IgD-negative memory B cell (primary cell): ENCODE measurements around the gene ADGRF1. TPM values are rescaled to one million over a fixed set of nuclear protein-coding genes. Genes with fewer than 3 reads are reported as not detected.
A peak's percentile ranks its signal among the peaks of the same experiment; 100 is the strongest.
"Not testable (repeated sequence)": the region's sequence is repeated elsewhere in the genome, so short reads cannot be mapped to it uniquely, and the experiment has no call there.

Experiments used
- H3K27ac Mint-ChIP-seq, 3 donors: one replicate each; pipeline ENCODE4 v1.8.0; 2020 to 2022; ENCODE audit warnings: mild to moderate bottlenecking in 3 of 3, mixed read lengths in 3 of 3, moderate library complexity in 1 of 3
- H3K27me3 Mint-ChIP-seq: one replicate; pipeline ENCODE4 v1.8.0; 2021; ENCODE audit warnings: mixed read lengths
- H3K36me3 Mint-ChIP-seq: one replicate; pipeline ENCODE4 v1.8.0; 2020; ENCODE audit warnings: mild to moderate bottlenecking, mixed read lengths
- H3K4me1 Mint-ChIP-seq, 3 donors: one replicate each; pipeline ENCODE4 v1.8.0; 2020 to 2022; ENCODE audit warnings: mixed read lengths in 3 of 3, mild to moderate bottlenecking in 1 of 3
- H3K4me3 Mint-ChIP-seq, 4 donors: one replicate each; pipeline ENCODE4 v1.8.0; 2020 to 2022; ENCODE audit warnings: mild to moderate bottlenecking in 4 of 4, mixed read lengths in 4 of 4, moderate library complexity in 3 of 4
- H3K9me3 Mint-ChIP-seq, 3 donors: one replicate each; pipeline ENCODE4 v1.8.0; 2020 to 2021; ENCODE audit warnings: mixed read lengths in 3 of 3, mild to moderate bottlenecking in 1 of 3
- polyA plus RNA-seq: library from polyadenylated mRNA; unstranded; fragments of 300-500 nt; fragmentation: Illumina TruSeq; gene quantifications from one replicate; pipeline ENCODE4 v1.2.3, GENCODE V29; 2021

ADGRF1 gene
- polyA plus RNA-seq, result not detected

DNA sequence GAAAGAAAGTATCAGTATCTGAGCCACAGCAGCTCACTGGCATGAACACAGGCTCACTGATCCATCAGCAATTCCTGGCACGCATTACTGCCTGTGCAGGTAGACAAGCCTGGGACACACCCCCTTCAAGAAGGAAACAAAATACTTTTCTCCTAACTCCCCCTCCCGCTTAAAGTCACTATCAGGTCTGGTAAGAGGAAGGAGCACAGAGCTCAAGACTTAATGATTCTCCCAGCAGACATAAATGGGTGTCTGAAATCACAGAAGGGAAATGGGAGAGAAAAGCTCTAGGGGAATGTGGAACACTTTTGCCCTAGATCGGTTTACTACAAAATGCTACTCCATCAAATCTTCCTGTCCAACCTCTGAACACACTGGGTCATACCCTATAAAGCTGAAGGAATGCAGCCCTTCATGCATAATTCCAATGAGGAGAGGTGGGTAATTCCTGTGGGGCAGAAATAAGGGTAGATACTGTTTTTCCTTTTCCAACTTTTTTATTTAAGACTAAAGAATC, at the start of gene ADGRF1:
TSS of gene ADGRF1 (minus strand) at position 58 of the 517 bp plus-strand sequence. CDS start 13,271 bp downstream, outside the sequence.
- Mint-ChIP-seq H3K4me3 (no peak within 1 kb of the TSS), H3K27ac (no peak within 1 kb of the TSS), H3K9me3 (peaks cover 0 to 2% (median 0%) of the 10 kb centered on the region in 3 donors), H3K4me1 (no peaks in the 10 kb centered on the region), H3K36me3 (no peaks in the 10 kb centered on the region), H3K27me3 (peaks cover 12% of the 10 kb centered on the region)

DNA sequence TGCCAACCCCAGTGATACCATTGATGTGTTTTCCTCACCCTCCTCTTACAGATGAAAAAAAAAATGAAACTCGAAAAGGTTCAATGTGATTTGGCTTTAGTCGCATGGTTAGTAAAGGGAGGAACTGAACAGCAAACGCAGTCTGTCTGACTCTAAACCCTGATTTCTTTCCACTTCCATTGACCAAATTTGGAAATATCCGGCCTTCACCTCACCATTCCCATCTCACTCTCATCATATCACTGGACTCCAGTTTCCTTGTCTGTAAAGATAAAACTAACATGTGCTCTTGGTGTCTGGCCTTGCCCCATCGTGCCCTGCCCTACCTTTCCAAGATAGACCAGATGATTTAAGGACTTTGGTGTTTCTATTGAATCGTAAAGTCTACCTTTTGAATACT, 48.7 kb upstream of the ADGRF1 start:
- H3K27me3 Mint-ChIP-seq, result peaks cover 3% of the 10 kb centered on the region
- H3K4me3 Mint-ChIP-seq, result no peak overlapping the region
- H3K4me1 Mint-ChIP-seq, result no peaks in the 10 kb centered on the region
- H3K27ac Mint-ChIP-seq, result no peak overlapping the region
- H3K9me3 Mint-ChIP-seq, result peaks cover 0 to 4% (median 0%) of the 10 kb centered on the region in 3 donors
- H3K36me3 Mint-ChIP-seq, result no peaks in the 10 kb centered on the region

DNA sequence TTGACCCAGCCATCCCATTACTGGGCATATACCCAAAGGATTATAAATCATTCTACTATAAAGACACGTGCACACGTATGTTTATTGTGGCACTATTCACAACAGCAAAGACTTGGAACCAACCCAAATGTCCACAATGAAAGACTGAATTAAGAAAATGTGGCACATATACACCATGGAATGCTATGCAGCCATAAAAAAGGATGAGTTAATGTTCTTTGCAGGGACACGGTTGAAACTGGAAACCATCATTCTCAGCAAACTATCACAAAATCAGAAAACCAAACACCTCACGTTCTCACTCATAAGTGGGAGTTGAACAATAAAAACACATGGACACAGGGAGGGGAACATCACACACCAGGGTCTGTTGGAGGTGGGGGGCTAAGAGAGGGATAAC, 47.3 kb upstream of the ADGRF1 start:
- not testable (repeated sequence) for H3K36me3 Mint-ChIP-seq, H3K27me3 Mint-ChIP-seq, H3K4me1 Mint-ChIP-seq, H3K4me3 Mint-ChIP-seq, H3K9me3 Mint-ChIP-seq, H3K27ac Mint-ChIP-seq

DNA sequence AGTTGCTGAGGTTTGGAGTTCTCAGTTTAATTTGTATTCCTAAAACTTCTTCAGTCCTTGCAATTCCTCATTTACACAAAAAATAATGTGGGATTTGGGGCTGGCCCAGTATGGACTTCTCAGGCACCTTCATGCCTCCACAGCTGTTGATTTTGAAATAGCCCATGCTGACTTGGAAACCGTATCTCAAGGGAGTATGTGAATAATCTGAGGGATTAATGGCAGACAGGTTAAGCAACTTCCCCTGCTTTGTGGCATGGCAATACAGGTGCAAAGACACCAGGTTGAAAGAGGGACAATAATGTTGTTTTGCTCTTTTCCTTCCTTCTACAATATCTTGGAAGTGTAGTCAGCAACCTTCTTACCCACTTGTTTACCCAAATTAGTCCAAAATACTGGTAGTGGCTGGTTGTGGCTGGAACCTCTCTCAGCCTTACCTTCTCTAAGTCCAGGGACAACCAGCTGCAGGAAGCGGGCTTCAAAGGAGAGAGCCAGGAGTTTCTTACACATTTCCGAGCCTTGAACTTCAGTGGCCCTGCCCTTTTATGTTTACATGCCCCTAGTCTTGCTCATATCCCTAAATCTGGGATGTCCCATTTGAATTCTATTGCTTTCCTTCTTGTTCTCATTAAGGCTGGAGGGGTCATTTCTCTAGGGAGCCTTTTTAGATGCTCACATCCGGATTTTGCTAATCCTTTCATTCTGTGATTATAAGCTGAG, 44.1 kb upstream of the ADGRF1 start:
- Mint-ChIP-seq H3K4me1 (no peaks in the 10 kb centered on the region), H3K27ac (no peak overlapping the region), H3K36me3 (no peaks in the 10 kb centered on the region), H3K27me3 (peaks cover 8% of the 10 kb centered on the region), H3K4me3 (no peak overlapping the region), H3K9me3 (peaks cover 0 to 8% (median 0%) of the 10 kb centered on the region in 3 donors)

DNA sequence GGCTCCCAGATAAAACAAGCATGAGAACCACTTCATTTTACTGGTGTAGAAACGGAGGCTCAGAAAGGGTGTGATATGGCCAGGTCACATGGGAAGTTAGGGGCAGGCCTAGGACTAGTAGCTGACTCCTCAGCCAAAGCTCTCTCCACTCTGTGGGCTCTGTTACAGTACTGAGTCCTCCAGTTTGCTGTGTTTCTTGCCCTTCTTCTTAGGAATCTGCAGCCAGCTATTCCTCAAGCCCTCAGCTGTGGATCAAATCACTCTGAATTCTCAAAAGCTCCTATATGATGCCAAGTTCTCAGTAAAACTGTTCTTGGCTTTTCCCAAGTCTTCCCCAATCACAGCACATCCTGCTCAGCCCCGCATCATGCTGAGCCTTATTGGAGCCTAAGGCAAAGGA, 42.5 kb upstream of the ADGRF1 start:
- no peaks in the 10 kb centered on the region for H3K4me1 Mint-ChIP-seq
- peaks cover 0 to 8% (median 0%) of the 10 kb centered on the region in 3 donors for H3K9me3 Mint-ChIP-seq
- H3K4me3 Mint-ChIP-seq, result no peak overlapping the region
- H3K36me3 Mint-ChIP-seq, result no peaks in the 10 kb centered on the region
- no peak overlapping the region for H3K27ac Mint-ChIP-seq
- H3K27me3 Mint-ChIP-seq, result peaks cover 12% of the 10 kb centered on the region

DNA sequence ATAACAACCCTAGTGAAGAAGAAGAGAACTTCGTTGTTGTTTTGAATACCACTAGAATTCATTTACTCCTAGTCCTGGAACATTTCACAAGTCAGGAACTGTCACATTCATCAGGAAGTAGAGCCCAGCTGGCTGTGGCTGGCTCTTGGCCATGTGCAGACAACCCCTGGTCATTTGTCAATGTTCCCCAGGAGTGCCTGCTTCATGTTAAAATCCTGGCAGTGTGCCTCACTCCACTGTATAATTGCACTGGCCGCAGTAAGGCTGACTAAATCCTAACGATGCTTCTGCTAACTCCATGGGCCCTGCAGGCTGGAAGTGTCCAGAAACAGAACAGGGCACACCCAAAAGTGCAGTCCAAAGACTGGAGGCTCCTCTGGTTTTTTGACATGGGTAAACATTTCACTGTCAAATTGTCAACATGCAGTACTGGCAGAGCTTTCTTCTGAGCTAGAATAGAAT, 41.5 kb upstream of the ADGRF1 start:
- no peak overlapping the region for H3K4me3 Mint-ChIP-seq
- no peaks in the 10 kb centered on the region for H3K4me1 Mint-ChIP-seq
- no peak overlapping the region for H3K27ac Mint-ChIP-seq
- no peaks in the 10 kb centered on the region for H3K36me3 Mint-ChIP-seq
- peaks cover 12% of the 10 kb centered on the region for H3K27me3 Mint-ChIP-seq
- H3K9me3 Mint-ChIP-seq, result peaks cover 0 to 6% (median 0%) of the 10 kb centered on the region in 3 donors

DNA sequence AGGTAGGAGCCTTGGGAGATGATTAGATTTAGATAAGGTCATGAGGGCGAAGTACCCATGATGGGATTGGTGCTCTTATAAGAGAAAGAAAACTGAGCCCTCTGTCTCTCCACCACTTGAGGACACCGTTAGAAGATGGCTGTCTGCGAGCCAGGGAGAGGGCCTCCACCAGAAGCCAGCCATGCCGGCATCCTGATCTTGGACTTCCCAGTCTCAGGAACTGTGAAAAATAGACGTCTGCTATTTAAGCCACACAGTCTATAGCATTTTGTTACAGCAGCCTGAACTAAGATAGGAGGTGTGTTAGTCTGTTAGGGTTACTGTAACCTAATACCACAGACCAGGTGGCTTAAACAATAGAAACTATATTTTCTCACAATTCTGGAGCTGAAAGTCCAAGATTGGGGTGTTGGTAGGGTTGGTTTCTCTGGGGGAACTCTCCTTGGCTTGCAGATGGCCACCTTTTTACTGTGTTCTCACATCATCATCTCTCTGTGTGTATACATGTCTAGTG, 38.0 kb upstream of the ADGRF1 start:
- H3K27me3 Mint-ChIP-seq, result peaks cover 14% of the 10 kb centered on the region
- H3K4me3 Mint-ChIP-seq, result no peak overlapping the region
- peaks cover 0 to 4% (median 0%) of the 10 kb centered on the region in 3 donors for H3K9me3 Mint-ChIP-seq
- no peak overlapping the region for H3K27ac Mint-ChIP-seq
- no peaks in the 10 kb centered on the region for H3K36me3 Mint-ChIP-seq
- H3K4me1 Mint-ChIP-seq, result no peaks in the 10 kb centered on the region

DNA sequence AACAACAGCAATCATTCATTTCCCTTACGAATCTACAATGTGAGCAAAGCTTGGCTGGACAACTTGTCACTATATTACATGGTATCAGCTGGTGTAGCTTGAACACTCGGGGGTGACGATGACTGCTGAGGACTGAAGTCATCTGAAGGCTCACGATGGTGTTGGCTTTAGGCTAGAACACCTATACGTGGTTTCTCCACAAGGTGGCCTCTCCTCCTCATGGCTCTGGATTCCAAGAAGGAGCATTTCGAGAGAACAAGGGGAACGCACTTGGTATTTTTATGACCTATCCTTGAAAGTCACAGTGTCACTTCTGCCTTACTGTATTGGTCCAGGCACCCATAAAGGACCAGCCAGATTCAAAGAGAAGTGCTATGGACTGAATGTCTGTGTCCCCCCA, 37.5 kb upstream of the ADGRF1 start:
- Mint-ChIP-seq H3K27ac (no peak overlapping the region), H3K27me3 (peaks cover 14% of the 10 kb centered on the region), H3K4me1 (no peaks in the 10 kb centered on the region), H3K4me3 (no peak overlapping the region), H3K9me3 (peaks cover 0 to 1% (median 0%) of the 10 kb centered on the region in 3 donors), H3K36me3 (no peaks in the 10 kb centered on the region)

DNA sequence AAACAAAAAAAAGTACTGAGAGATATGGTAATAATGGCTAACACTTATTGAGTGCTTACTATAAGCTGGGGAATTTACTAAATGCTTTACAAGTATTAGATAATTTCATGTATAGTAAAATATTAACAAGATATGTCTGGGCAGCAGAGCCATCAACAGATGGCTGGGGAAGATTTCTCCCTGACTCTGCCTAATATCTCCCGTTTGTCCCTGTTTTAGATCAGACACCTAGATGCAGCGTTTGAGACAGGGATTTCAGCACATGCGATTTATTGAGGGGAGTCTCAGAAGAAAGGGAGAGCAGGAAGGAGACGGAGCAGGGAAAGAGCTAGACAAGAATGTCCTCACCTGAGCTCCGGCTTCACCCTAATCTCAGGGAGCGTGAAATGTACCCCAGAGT, 36.9 kb upstream of the ADGRF1 start:
- Mint-ChIP-seq H3K27ac (no peak overlapping the region), H3K36me3 (no peaks in the 10 kb centered on the region)

DNA sequence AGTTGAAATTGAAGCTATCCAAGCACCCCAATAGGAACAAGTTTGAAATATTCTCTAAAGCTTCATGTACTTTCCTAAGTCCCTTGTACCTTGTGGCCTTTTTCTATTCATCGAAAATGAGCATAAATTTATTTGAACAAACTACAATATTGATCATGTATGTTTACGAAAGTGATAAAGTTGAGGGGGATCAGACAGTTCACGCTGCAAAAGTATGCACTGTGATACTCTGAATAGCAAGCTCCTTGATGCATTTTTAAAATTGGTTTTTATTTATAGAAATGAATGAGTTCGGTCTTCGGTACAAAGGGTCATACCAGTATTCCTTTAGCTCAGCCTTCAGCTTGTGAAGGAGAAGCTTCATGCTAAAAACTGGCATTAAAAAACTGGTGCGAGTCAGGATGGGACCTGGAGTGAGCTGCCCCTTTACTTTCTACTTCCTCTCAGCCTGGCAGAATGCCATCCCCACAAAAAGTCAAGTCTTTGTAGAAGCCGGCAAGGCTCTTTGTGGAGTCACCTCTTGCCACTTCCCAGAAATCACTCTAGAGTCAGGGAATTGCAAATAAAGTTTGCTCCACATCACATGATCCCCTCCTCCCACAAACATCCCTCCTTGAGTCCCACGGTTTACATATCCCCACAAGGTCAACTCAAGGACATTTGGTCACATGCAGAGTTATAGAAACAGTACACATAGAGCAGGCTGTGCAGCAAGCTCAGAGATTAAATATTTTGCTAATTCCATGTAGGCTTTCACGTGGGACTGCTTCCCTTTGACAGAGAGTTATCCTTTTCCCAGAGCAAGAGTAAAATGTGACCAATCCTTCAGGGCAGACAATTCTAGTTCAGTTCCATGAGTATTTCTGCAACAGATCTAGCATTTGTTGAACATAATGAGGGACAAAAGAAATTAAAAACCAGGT, 34.6 kb upstream of the ADGRF1 start:
- Mint-ChIP-seq H3K4me3 (no peak overlapping the region), H3K36me3 (no peaks in the 10 kb centered on the region), H3K9me3 (peaks cover 0 to under 1% (median 0%) of the 10 kb centered on the region in 3 donors), H3K27me3 (peaks cover 7% of the 10 kb centered on the region), H3K27ac (no peak overlapping the region), H3K4me1 (no peaks in the 10 kb centered on the region)

More for the DNA sequence above, 36.9 kb upstream of the ADGRF1 start:
- no peak overlapping the region for H3K4me3 Mint-ChIP-seq
- H3K27me3 Mint-ChIP-seq, result peaks cover 12% of the 10 kb centered on the region
- no peaks in the 10 kb centered on the region for H3K4me1 Mint-ChIP-seq
- H3K9me3 Mint-ChIP-seq, result peaks cover 0 to 1% (median 0%) of the 10 kb centered on the region in 3 donors

DNA sequence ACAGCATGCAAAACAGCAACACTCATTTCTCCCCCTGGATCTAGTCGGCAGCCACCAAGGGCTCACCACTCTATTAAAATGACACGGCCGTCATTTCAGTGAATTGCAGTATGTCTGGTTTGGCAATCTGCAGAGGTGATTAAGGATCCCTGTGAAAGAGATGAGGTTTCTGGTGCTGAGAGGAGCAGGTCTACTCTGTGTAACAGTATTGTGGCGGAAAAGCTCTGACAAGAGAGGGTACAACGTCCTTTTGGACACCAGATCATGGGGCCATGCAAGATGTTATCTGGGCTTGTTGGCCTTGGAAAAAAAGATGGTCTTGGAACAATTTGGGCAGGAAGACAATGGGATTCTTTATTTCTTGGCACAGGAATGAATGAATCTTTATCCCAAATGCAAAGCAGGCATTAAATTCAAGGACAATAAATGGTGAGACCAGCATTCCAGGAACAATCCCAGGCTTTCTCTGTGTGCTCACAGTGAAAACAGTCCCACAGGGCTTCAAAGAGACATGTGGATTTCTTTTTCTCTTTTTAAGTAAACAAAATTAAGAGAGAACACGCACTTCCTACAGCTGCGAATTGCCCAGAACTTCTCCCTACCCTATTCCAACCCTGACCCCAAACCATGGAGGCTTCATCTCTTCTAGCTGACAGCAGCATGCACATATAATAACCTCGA, 33.7 kb upstream of the ADGRF1 start:
- H3K4me3 Mint-ChIP-seq, result no peak overlapping the region
- H3K9me3 Mint-ChIP-seq, result peaks cover 0 to 2% (median 0%) of the 10 kb centered on the region in 3 donors
- no peak overlapping the region for H3K27ac Mint-ChIP-seq
- H3K36me3 Mint-ChIP-seq, result no peaks in the 10 kb centered on the region
- peaks cover 7% of the 10 kb centered on the region for H3K27me3 Mint-ChIP-seq
- no peaks in the 10 kb centered on the region for H3K4me1 Mint-ChIP-seq

DNA sequence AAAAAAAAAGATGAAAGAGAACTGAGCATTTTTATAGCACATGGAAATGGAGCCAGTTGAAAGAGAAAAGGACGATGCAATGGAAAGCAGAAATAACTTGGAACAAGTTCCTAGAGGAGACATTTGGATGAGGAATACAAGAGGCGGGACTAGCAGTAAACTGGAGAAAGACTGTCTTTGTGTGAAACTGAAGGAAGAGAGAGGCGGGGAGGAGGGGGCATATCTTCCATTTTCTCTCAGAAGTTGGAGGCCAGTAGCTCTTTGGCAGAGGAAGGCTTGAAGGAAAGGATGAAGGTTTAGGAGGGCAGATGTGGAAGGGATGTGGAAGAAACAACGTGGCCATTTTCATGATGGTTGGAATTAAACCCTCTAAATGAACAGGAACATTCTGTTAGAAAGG, 33.0 kb upstream of the ADGRF1 start:
- peaks cover 0 to 4% (median 0%) of the 10 kb centered on the region in 3 donors for H3K9me3 Mint-ChIP-seq
- H3K27ac Mint-ChIP-seq, result peak overlapping the region in 1 of 3 donors; percentile 11
- no peak overlapping the region for H3K4me3 Mint-ChIP-seq
- H3K27me3 Mint-ChIP-seq, result peaks cover 7% of the 10 kb centered on the region
- H3K4me1 Mint-ChIP-seq, result no peaks in the 10 kb centered on the region
- no peaks in the 10 kb centered on the region for H3K36me3 Mint-ChIP-seq

DNA sequence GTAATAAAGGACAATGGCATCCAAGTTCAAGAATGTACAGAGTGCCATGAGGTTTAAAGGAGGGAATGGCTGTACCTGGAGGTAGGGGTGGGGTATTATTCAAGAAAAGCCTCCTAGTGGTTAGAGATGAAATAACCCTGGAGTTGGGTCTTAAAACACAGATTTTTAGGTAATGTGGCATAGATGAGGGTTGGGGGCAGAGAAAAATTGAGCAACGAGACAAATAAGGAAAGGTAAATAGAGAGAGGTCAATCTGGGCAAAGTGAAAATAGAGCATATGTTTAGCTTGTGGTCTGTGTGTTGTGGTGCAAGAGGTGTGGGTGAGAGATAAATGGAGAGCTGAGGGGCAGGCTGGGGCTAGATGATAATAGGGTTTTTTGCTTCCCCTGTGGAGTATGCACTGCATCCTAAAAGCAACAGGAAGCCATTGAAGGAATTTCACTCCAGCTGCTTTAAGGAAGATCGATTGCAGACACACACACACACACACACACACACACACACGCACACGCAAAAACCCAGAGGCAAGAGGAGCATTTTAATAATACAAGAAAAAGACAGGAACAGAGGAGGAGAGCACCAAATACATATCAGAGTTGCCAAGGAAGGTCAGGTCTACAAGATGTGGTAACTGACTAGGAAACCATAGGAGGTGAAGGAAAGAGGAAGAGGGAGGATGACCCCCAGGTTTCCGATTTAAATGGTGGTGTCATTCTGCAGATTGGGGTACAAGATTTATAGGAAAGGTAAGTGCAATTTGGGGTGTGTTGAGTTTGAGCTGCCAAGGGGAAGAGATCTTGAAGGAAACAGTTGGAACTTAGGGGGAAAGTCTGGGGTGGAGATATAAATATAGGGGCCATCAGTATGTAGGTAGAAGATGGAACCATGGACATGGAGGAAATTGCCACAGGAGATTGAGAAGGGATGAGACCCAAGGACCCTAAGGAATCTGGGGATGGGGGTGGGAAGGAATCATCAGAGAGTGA, 31.3 kb upstream of the ADGRF1 start:
- H3K36me3 Mint-ChIP-seq, result no peaks in the 10 kb centered on the region
- H3K9me3 Mint-ChIP-seq, result peaks cover 0 to 6% (median 0%) of the 10 kb centered on the region in 3 donors
- H3K4me3 Mint-ChIP-seq, result no peak overlapping the region
- H3K27me3 Mint-ChIP-seq, result peaks cover 3% of the 10 kb centered on the region
- H3K27ac Mint-ChIP-seq, result no peak overlapping the region
- no peaks in the 10 kb centered on the region for H3K4me1 Mint-ChIP-seq

DNA sequence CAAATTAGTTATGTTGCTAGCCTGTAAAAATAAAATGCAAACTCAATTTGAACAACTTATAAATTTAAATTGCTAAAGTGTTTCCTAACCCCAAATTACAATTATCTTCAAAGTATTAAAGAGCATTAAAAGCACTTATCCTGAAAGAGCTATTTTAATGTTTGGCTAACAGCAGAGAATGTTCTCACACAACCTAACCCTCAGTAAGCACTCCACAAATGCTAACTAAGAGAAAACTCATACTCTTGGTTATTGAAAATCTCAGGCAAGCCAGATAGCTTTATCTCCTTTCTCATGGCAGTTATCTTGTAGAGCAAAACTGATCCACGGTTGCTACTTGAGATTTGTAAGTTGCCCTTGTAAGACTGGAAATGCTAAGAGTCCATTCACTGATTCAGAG, 30.5 kb upstream of the ADGRF1 start:
- Mint-ChIP-seq H3K4me1 (no peaks in the 10 kb centered on the region), H3K27ac (no peak overlapping the region), H3K4me3 (no peak overlapping the region), H3K27me3 (peaks cover 3% of the 10 kb centered on the region), H3K9me3 (peaks cover 0 to 6% (median 0%) of the 10 kb centered on the region in 3 donors), H3K36me3 (no peaks in the 10 kb centered on the region)
